Activated naive CD4-positive, alpha-beta T cell treated with anti-CD3 and anti-CD28 coated beads, Interleukin-2, amount 10 ng/mL, durations not matched to agents 5 hours and 36 hours (primary cell): ENCODE measurements around the gene SKAP1. TPM values are rescaled to one million over a fixed set of nuclear protein-coding genes. Genes with fewer than 3 reads are reported as not detected.

Experiments
- microRNA-seq: library from miRNA; unstranded; fragments of <30 nt; microRNA quantifications from one replicate; pipeline ENCODE4 v1.2.0, GENCODE V29; 2022; ENCODE audit warnings: borderline microRNAs expressed, borderline replicate concordance
- total RNA-seq, 2 experiments: library from RNA; stranded (reverse); gene quantifications; one replicate each; pipeline ENCODE4 v1.2.3, GENCODE V29; 2021

The SKAP1 gene
- total RNA-seq, result 100 to 1,000 TPM; 136 to 139 TPM

GRCh38 chr17:48429638-48430586, at the start of gene SKAP1:
Gene SKAP1 (minus strand): TSS chr17:48430214.

GRCh38 chr17:48107137-48108055, 322.6 kb downstream of the SKAP1 start, which contains the start of gene SNX11:
Gene SNX11 (plus strand): TSS chr17:48107766. CDS start chr17:48112044, 4,278 bp downstream.

DNA sequence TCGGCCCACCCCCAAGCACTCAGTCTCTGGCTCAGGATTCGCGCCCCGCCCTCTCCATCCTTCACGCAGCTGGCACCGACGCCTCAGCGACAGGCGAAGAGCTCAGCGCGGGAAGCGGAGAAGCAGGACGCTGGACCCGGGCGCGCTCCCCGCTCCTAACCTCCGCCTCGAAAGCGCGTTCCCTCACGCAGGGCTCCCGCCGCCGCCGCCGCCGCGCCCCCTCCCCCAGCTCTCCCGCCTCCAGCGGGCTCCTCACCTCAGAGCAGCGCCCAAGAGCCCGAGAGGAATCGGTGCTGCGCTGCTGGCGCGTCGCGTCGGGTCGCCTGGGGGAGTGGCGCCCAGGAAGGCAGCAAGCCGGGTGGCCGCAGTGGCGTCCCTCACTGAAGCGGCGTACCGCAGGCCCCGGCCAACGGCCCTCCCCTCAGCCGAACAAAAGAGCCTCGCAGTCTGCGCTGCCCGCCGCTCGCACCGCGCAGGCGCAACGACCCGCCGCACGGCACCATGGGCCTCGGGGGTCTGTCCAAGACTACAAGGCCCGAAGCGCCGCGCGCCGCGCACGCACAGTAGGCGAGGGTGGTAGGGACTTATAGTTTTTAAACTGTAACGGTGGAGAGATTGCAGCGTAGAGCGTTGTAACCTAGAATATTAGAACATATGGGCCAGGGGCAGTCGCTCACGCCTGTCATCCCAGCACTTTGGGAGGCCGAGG, 328.8 kb downstream of the SKAP1 start, which contains the start of gene CBX1:
CBX1 (minus strand) TSS at position 467 of the 709 bp plus-strand sequence. CDS start 24,474 bp downstream, outside the sequence.

Small RNAs within 50 kb of the gene (microRNA-seq; reads per million reads assigned to microRNA genes)
- not detected for gene MIR1203

Other genes with a start within 250 kb of the SKAP1 start
- not detected for gene HOXB1, start 100.8 kb upstream of the SKAP1 start, total RNA-seq
- gene HOXB2, start 114.9 kb upstream of the SKAP1 start, total RNA-seq, result 10 to 100 TPM; 21.5 to 22.2 TPM
- 1 to 10 TPM; 4.7 to 5.2 TPM for gene HOXB4, start 148.1 kb upstream of the SKAP1 start, total RNA-seq
- 1 to 10 TPM; 9.2 to 9.7 TPM for gene HOXB3, start 160.0 kb upstream of the SKAP1 start, total RNA-seq
- not detected for gene HOXB5, start 163.6 kb upstream of the SKAP1 start, total RNA-seq
- not detected for gene HOXB6, start 174.8 kb upstream of the SKAP1 start, total RNA-seq
- under 1 TPM; 0.48 to 0.58 TPM for gene HOXB7, start 180.8 kb upstream of the SKAP1 start, total RNA-seq
- gene HOXB8, start 185.1 kb upstream of the SKAP1 start, total RNA-seq, result not detected
- under 1 TPM in 1 of 2 experiments, not detected in 1; 0.10 TPM for gene HOXB9, start 196.1 kb upstream of the SKAP1 start, total RNA-seq